Stimulated activated naive B cell treated with anti-CD40 and anti-IgM and Interleukin-4, amounts not matched to agents 10 μg/mL and 1 μg/mL and 100 μg/mL, for 72 hours (primary cell): Measurements from ENCODE around the gene PDIA6.
A peak's percentile ranks its signal among the peaks of the same experiment; 100 is the strongest.
"Not testable (repeated sequence)": the region's sequence is repeated elsewhere in the genome, so short reads cannot be mapped to it uniquely, and the experiment has no call there.

Experiments
- ATAC-seq, 2 donors: fragments of 150-1000 bp; cut with Tn5 transposase; replicated peaks; 2 replicates each; pipeline ENCODE4 v1.10.0; 2021; ENCODE audit warnings: moderate library complexity in 1 of 2
- DNase-seq: peaks from one replicate; pipeline ENCODE4 v3.0.0; 2021
- H3K27ac Mint-ChIP-seq: one replicate; pipeline ENCODE4 v1.8.0; 2022; ENCODE audit warnings: mild to moderate bottlenecking, mixed read lengths
- H3K27me3 Mint-ChIP-seq, 2 donors: one replicate each; pipeline ENCODE4 v1.8.0; 2022; ENCODE audit warnings: mixed read lengths in 2 of 2
- H3K36me3 Mint-ChIP-seq, 2 donors: one replicate each; pipeline ENCODE4 v1.8.0; 2022; ENCODE audit warnings: mixed read lengths in 2 of 2, mild to moderate bottlenecking in 1 of 2
- H3K4me1 Mint-ChIP-seq, 2 donors: one replicate each; pipeline ENCODE4 v1.8.0; 2022; ENCODE audit warnings: mixed read lengths in 2 of 2, mild to moderate bottlenecking in 1 of 2
- H3K4me3 Mint-ChIP-seq, 2 donors: one replicate each; pipeline ENCODE4 v1.8.0; 2022; ENCODE audit warnings: mild to moderate bottlenecking in 2 of 2, mixed read lengths in 2 of 2, moderate library complexity in 1 of 2
- H3K9me3 Mint-ChIP-seq, 2 donors: one replicate each; pipeline ENCODE4 v1.8.0; 2022; ENCODE audit warnings: mixed read lengths in 2 of 2, mild to moderate bottlenecking in 1 of 2

Gene PDIA6

GRCh38 chr2:10788855-10789254 is 23.7 kb downstream of the PDIA6 start:
- Mint-ChIP-seq H3K4me1 (peaks cover 0 to 12% of the 10 kb centered on the region in 2 donors), H3K27me3 (no peaks in the 10 kb centered on the region), H3K4me3 (no peak overlapping the region), H3K36me3 (peaks cover 48 to 62% of the 10 kb centered on the region in 2 donors), H3K9me3 (no peaks in the 10 kb centered on the region), H3K27ac (no peak overlapping the region)
- DNase-seq (no peak), ATAC-seq (no peak)

GRCh38 chr2:10787176-10787968 is 25.2 kb downstream of the PDIA6 start:
- Mint-ChIP-seq H3K9me3 (no peaks in the 10 kb centered on the region), H3K4me3 (no peak overlapping the region), H3K27ac (no peak overlapping the region), H3K27me3 (no peaks in the 10 kb centered on the region), H3K4me1 (peaks cover 0 to 8% of the 10 kb centered on the region in 2 donors), H3K36me3 (peaks cover 46 to 66% of the 10 kb centered on the region in 2 donors)
- no peak for ATAC-seq
- DNase-seq, result no peak

DNA sequence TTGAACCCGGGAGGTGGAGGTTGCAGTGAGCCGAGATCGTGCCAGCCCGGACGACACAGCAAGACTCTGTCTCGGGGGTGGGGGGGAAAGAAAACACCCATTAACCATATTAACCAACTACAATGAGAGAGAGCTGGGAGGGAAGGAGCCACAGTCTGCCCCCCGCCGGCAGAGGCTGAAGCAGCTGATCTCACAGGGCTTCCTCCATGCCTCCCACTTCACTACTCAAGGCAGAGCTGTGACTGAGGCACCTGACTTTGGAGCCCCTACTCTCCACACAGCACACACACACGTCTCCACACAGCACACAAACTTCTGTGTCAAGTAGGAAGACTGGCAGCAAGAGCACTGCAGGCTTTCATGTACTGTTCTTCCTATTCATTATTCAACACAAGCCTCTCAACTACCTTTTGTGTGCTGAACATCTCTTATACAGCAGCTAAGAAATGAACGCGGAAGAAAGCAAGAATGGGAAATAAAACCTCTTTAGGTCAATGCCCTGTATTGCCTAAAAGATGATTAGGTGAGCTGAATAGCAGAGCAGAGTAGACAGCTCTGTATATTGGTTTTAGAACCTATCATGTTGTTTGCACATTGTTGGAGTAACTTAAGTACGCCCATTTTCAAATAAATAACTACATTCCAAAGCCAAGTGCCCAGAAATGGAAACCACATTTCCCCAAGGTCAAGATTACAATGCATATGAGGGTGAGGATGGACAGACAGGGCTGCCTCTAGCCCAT is 26.2 kb downstream of the PDIA6 start:
- peak overlapping the region; percentile 37 for H3K27ac Mint-ChIP-seq
- no peaks in the 10 kb centered on the region for H3K9me3 Mint-ChIP-seq
- no peak overlapping the region for H3K4me3 Mint-ChIP-seq
- H3K4me1 Mint-ChIP-seq, result peaks cover 0 to 7% of the 10 kb centered on the region in 2 donors
- ATAC-seq (no peak), DNase-seq (no peak)
- H3K36me3 Mint-ChIP-seq, result peaks cover 47 to 70% of the 10 kb centered on the region in 2 donors
- no peaks in the 10 kb centered on the region for H3K27me3 Mint-ChIP-seq

DNA sequence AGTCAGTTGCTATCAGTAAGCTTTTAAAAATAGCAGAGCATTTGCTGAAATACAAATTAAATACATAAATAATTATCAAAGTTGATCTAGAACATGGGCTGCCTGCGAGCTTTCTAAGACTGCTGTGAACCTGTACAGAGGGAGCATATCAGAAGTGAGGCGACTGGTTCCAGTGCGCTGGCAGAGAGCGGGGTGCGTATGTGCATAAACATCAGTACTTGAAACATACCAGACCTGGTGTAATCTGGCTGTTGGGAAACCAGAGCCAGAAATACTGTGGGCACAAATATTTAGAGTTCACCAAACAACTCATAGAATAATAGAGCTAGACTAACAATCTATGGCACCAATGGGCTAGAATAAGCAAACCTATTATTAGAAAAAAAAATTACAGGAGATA is 27.3 kb downstream of the PDIA6 start:
- no peak for ATAC-seq
- H3K27ac Mint-ChIP-seq, result no peak overlapping the region
- H3K36me3 Mint-ChIP-seq, result peaks cover 43 to 68% of the 10 kb centered on the region in 2 donors
- no peak overlapping the region for H3K4me3 Mint-ChIP-seq
- DNase-seq, result no peak
- H3K9me3 Mint-ChIP-seq, result no peaks in the 10 kb centered on the region
- peaks cover 0 to under 1% of the 10 kb centered on the region in 2 donors for H3K4me1 Mint-ChIP-seq
- H3K27me3 Mint-ChIP-seq, result no peaks in the 10 kb centered on the region

DNA sequence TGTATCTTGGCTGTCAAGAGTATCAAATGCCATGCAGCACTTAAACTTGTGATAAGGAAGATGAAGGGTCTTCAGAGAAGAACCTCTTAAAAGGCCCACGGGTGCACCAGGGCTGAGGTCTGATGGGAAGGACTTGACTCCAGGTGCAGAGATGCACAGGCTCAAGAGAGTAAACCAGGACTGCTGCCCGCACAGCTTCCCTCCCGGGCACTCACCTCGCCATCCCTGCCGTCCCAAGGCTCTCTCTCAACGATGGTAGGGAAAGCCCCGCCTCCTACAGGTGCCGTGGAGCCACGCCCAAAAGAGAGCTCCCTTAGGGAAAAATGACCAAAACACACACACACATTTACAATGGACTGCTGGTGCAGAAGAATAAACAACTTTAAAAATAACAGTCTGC is 27.9 kb downstream of the PDIA6 start:
- H3K9me3 Mint-ChIP-seq, result no peaks in the 10 kb centered on the region
- no peak overlapping the region for H3K27ac Mint-ChIP-seq
- ATAC-seq, result no peak
- DNase-seq, result no peak
- no peak overlapping the region for H3K4me3 Mint-ChIP-seq
- no peaks in the 10 kb centered on the region for H3K27me3 Mint-ChIP-seq
- peaks cover 48 to 71% of the 10 kb centered on the region in 2 donors for H3K36me3 Mint-ChIP-seq
- H3K4me1 Mint-ChIP-seq, result peaks cover 0 to 3% of the 10 kb centered on the region in 2 donors

GRCh38 chr2:10783421-10783820 is 29.2 kb downstream of the PDIA6 start:
- Mint-ChIP-seq H3K4me3 (no peak overlapping the region), H3K36me3 (peaks cover 53 to 75% of the 10 kb centered on the region in 2 donors), H3K27me3 (no peaks in the 10 kb centered on the region), H3K27ac (peak overlapping the region; percentile 49), H3K4me1 (peaks cover 6 to 7% of the 10 kb centered on the region in 2 donors), H3K9me3 (no peaks in the 10 kb centered on the region)
- no peak for DNase-seq
- ATAC-seq, result no peak

- peaks cover 7 to 10% of the 10 kb centered on the region in 2 donors for H3K4me1 Mint-ChIP-seq
- H3K36me3 Mint-ChIP-seq, result peaks cover 54 to 74% of the 10 kb centered on the region in 2 donors
- DNase-seq (no peak), ATAC-seq (no peak)
- H3K27ac Mint-ChIP-seq, result no peak overlapping the region
- H3K4me3 Mint-ChIP-seq, result no peak overlapping the region
- H3K27me3 Mint-ChIP-seq, result no peaks in the 10 kb centered on the region
- H3K9me3 Mint-ChIP-seq, result no peaks in the 10 kb centered on the region
These were observed 30.8 kb downstream of the PDIA6 start for GRCh38 chr2:10781746-10782145.

DNA sequence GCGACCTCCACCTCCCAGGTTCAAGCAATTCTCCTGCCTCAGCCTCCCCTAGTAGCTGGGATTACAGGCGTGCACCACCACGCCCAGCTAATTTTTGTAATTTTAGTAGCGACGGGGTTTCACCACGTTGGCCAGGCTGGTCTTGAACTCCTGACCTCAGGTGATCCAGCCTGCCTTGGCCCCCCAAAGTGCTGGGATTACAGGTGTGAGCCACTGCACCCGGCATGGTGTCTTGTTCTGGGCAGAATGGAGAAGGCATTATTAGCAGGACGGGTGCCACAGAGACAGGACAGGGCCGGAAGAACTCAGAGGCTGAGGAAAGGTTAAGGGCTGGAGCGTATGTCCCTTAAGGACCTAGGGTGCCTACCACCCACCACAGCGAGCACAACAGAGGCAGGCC is 31.8 kb downstream of the PDIA6 start:
- not testable (repeated sequence) for H3K9me3 Mint-ChIP-seq, DNase-seq, H3K4me3 Mint-ChIP-seq, H3K27me3 Mint-ChIP-seq, ATAC-seq
- Mint-ChIP-seq H3K27ac (peak overlapping the region; percentile 9), H3K4me1 (peaks cover 7 to 10% of the 10 kb centered on the region in 2 donors), H3K36me3 (peaks cover 48 to 67% of the 10 kb centered on the region in 2 donors)

DNA sequence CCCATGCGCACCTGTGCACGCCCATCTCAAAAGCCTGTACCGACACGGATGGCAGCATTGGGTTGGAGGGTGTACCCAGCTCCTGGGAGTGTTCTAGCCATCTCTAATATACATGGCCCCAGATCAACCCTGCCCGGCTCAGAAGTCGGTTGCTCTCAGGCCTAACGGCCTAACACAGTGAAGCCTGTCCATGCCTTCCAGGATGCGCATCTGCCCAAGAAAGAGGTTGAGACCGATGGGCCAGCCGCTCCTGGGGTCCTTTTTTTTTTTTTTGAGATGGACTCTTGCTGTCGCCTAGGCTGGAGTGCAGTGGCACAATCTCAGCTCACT is 32.1 kb downstream of the PDIA6 start:
- peak overlapping the region; percentile 72 for H3K27ac Mint-ChIP-seq
- ATAC-seq, result no peak
- H3K9me3 Mint-ChIP-seq, result no peaks in the 10 kb centered on the region
- peaks cover 7 to 10% of the 10 kb centered on the region in 2 donors for H3K4me1 Mint-ChIP-seq
- DNase-seq, result no peak
- peaks cover 48 to 67% of the 10 kb centered on the region in 2 donors for H3K36me3 Mint-ChIP-seq
- peak overlapping the region in 1 of 2 donors; percentile 46 for H3K4me3 Mint-ChIP-seq
- no peaks in the 10 kb centered on the region for H3K27me3 Mint-ChIP-seq

DNA sequence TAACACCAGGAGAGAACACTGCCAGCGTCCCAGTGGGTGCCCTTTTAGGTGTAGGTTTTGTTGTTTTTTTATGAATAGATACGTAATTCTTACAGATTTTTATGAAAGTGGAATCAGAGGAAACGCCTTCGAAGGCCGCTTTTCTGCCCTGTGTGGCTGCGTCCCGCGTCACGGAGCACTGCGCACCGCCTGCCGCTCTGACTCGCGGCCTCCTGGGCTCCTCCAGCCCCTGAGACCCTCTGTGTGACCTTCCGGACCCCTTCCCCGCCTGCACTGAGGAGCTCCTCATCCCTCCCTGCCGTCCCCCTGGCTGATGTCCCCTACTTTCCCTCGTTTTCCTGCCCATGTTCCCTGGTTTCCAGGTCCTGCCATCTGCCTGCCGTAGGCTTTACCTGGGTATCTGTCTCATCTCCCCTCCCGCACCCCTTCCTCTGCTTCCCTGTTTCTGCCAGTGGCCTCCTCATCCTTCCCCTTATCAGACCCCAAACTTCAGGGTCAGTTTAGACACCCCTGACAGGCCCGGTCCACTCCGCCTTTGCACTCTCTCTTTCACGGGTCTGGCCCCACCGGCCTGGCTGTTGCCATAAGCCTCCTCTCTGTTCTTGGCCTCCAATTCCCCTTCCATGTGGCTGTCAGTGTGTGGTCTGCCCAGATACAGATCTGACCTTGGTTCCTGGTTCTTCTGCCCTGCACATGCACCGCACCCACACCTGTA is 32.7 kb downstream of the PDIA6 start:
- Mint-ChIP-seq H3K9me3 (no peaks in the 10 kb centered on the region), H3K27ac (peak overlapping the region; percentile 72)

GRCh38 chr2:10778724-10779115 is 33.9 kb downstream of the PDIA6 start:
- Mint-ChIP-seq H3K9me3 (no peaks in the 10 kb centered on the region), H3K36me3 (peaks cover 41 to 51% of the 10 kb centered on the region in 2 donors), H3K4me3 (peak overlapping the region in 1 of 2 donors; percentile 12), H3K27ac (peak overlapping the region; percentile 82), H3K4me1 (peaks cover 7 to 10% of the 10 kb centered on the region in 2 donors), H3K27me3 (no peaks in the 10 kb centered on the region)
- DNase-seq (no peak), ATAC-seq (no peak)

More for the DNA sequence above, 32.7 kb downstream of the PDIA6 start:
- H3K27me3 Mint-ChIP-seq, result no peaks in the 10 kb centered on the region
- H3K4me3 Mint-ChIP-seq, result peak overlapping the region in 1 of 2 donors; percentile 46
- H3K36me3 Mint-ChIP-seq, result peaks cover 48 to 62% of the 10 kb centered on the region in 2 donors
- no peak for ATAC-seq
- no peak for DNase-seq
- peaks cover 7 to 10% of the 10 kb centered on the region in 2 donors for H3K4me1 Mint-ChIP-seq

GRCh38 chr2:10777842-10778723 is 34.5 kb downstream of the PDIA6 start:
- no peak overlapping the region for H3K27ac Mint-ChIP-seq
- ATAC-seq, result peak in 1 of 2 donors; percentile 15
- H3K36me3 Mint-ChIP-seq, result peaks cover 38 to 45% of the 10 kb centered on the region in 2 donors
- peaks cover 7 to 10% of the 10 kb centered on the region in 2 donors for H3K4me1 Mint-ChIP-seq
- H3K9me3 Mint-ChIP-seq, result no peaks in the 10 kb centered on the region
- no peak overlapping the region for H3K4me3 Mint-ChIP-seq
- no peaks in the 10 kb centered on the region for H3K27me3 Mint-ChIP-seq
- no peak for DNase-seq

- Mint-ChIP-seq H3K27ac (peak overlapping the region; percentile 47), H3K4me3 (no peak overlapping the region), H3K9me3 (no peaks in the 10 kb centered on the region)
These were observed 35.3 kb downstream of the PDIA6 start for GRCh38 chr2:10777111-10777841.

More at GRCh38 chr2:10777111-10777841, 35.3 kb downstream of the PDIA6 start:
- H3K4me1 Mint-ChIP-seq, result peaks cover 10 to 11% of the 10 kb centered on the region in 2 donors
- DNase-seq (no peak), ATAC-seq (no peak)
- H3K27me3 Mint-ChIP-seq, result no peaks in the 10 kb centered on the region
- H3K36me3 Mint-ChIP-seq, result peaks cover 38 to 41% of the 10 kb centered on the region in 2 donors
